HEK293 (cell line): ENCODE results near the gene SCLT1.

Experiments used
- CTCF ChIA-PET: fragments of 350-600 bp; formaldehyde crosslinking; extraction: SDS; loops from one replicate; lab custom pipeline; 2021; ENCODE audit warnings: antibody characterized with exemption; lab: Yijun Ruan, JAX
- POLR2A ChIA-PET: fragments of 300-600 bp; formaldehyde crosslinking; extraction: SDS; loops from one replicate; lab custom pipeline; 2020; ENCODE audit warnings: antibody characterized with exemption, inconsistent platforms; lab: Yijun Ruan, JAX
- H3K27ac ChIP-seq: fragments of 200-500 bp; sonication (Bioruptor generic); 2 replicates; pipeline ENCODE4 v1.5.1; 2014; ENCODE audit warnings: low read depth, low read length, control low read depth, inconsistent platforms; ENCODE audit errors: extremely low read depth
- H3K36me3 ChIP-seq, 2 experiments: fragments of 200-500 bp in 1 of 2; sonication (Bioruptor generic) in 1 of 2; 1 replicate in 1 of 2; 2 replicates in 1 of 2; pipeline ENCODE4 v1.5.1; 2014 to 2017; ENCODE audit warnings: inconsistent platforms in 2 of 2, low read length in 2 of 2; ENCODE audit not compliant: control insufficient read depth in 2 of 2, insufficient read depth in 1 of 2
- H3K4me1 ChIP-seq: fragments of 200-500 bp; sonication (Bioruptor generic); 2 replicates; pipeline ENCODE4 v1.5.1; 2014; ENCODE audit warnings: mild to moderate bottlenecking, low read length, inconsistent platforms; ENCODE audit not compliant: control insufficient read depth, insufficient read depth
- H3K4me3 ChIP-seq: 2 replicates; pipeline ENCODE4 v1.5.1; 2011; ENCODE audit warnings: low read depth, mild to moderate bottlenecking, control low read depth, low read length, moderate library complexity
- H3K9me3 ChIP-seq: fragments of 200-500 bp; sonication (Bioruptor generic); 2 replicates; pipeline ENCODE4 v1.5.1; 2014; ENCODE audit warnings: low read depth, low read length, inconsistent platforms; ENCODE audit not compliant: control insufficient read depth, insufficient read depth
- ATF2 ChIP-seq: fragments of 450-650 bp; formaldehyde crosslinking; IDR thresholded peaks from 2 replicates; pipeline ENCODE4 v1.5.1; 2016; ENCODE audit warnings: missing biosample characterization, missing genetic modification characterization, low read depth
- BCL6B ChIP-seq: fragments of 450-650 bp; formaldehyde crosslinking; IDR thresholded peaks from 2 replicates; pipeline ENCODE4 v1.5.1; 2017; ENCODE audit warnings: missing biosample characterization, missing genetic modification characterization
- GFI1B ChIP-seq: fragments of 450-650 bp; formaldehyde crosslinking; IDR thresholded peaks from 2 replicates; pipeline ENCODE4 v1.5.1; 2016; ENCODE audit warnings: missing biosample characterization, missing genetic modification characterization
- GLI4 ChIP-seq: fragments of 450-650 bp; formaldehyde crosslinking; IDR thresholded peaks from 2 replicates; pipeline ENCODE4 v1.5.1; 2016; ENCODE audit warnings: missing biosample characterization, missing genetic modification characterization
- KLF16 ChIP-seq: fragments of 450-650 bp; formaldehyde crosslinking; IDR thresholded peaks from 2 replicates; pipeline ENCODE4 v1.5.1; 2017; ENCODE audit warnings: missing biosample characterization, missing genetic modification characterization
- SCRT2 ChIP-seq: fragments of 450-650 bp; formaldehyde crosslinking; IDR thresholded peaks from 2 replicates; pipeline ENCODE4 v1.5.1; 2016; ENCODE audit warnings: missing biosample characterization, missing genetic modification characterization
- SP3 ChIP-seq: fragments of 450-650 bp; formaldehyde crosslinking; IDR thresholded peaks from 2 replicates; pipeline ENCODE4 v1.5.1; 2016; ENCODE audit warnings: missing biosample characterization, missing genetic modification characterization
- ZBTB1 ChIP-seq: fragments of 450-650 bp; formaldehyde crosslinking; IDR thresholded peaks from 2 replicates; pipeline ENCODE4 v1.5.1; 2016; ENCODE audit warnings: missing biosample characterization, missing genetic modification characterization
- ZBTB44 ChIP-seq: fragments of 450-650 bp; IDR thresholded peaks from 2 replicates; pipeline ENCODE4 v1.5.1; 2018; ENCODE audit warnings: missing biosample characterization, mild to moderate bottlenecking, missing genetic modification characterization
- ZNF10 ChIP-seq: fragments of 450-650 bp; formaldehyde crosslinking; IDR thresholded peaks from 2 replicates; pipeline ENCODE4 v1.5.1; 2017; ENCODE audit warnings: missing biosample characterization, missing genetic modification characterization
- ZNF121 ChIP-seq: fragments of 450-650 bp; formaldehyde crosslinking; IDR thresholded peaks from 2 replicates; pipeline ENCODE4 v1.5.1; 2016; ENCODE audit warnings: missing biosample characterization, missing genetic modification characterization
- ZNF138 ChIP-seq: fragments of 450-650 bp; formaldehyde crosslinking; IDR thresholded peaks from 2 replicates; pipeline ENCODE4 v1.5.1; 2016; ENCODE audit warnings: missing biosample characterization, missing genetic modification characterization, borderline replicate concordance
- ZNF266 ChIP-seq: fragments of 450-650 bp; formaldehyde crosslinking; IDR thresholded peaks from 2 replicates; pipeline ENCODE4 v1.5.1; 2016; ENCODE audit warnings: missing biosample characterization, missing genetic modification characterization, low read depth
- ZNF302 ChIP-seq: fragments of 450-650 bp; formaldehyde crosslinking; IDR thresholded peaks from 2 replicates; pipeline ENCODE4 v1.5.1; 2016; ENCODE audit warnings: missing biosample characterization, missing genetic modification characterization, low read depth
- ZNF560 ChIP-seq: fragments of 450-650 bp; formaldehyde crosslinking; IDR thresholded peaks from 2 replicates; pipeline ENCODE4 v1.5.1; 2017; ENCODE audit warnings: missing biosample characterization, missing genetic modification characterization, borderline replicate concordance
- ZNF561 ChIP-seq: fragments of 450-650 bp; IDR thresholded peaks from 2 replicates; pipeline ENCODE4 v1.5.1; 2018; ENCODE audit warnings: missing biosample characterization, missing genetic modification characterization, borderline replicate concordance
- ZNF600 ChIP-seq: fragments of 450-650 bp; formaldehyde crosslinking; IDR thresholded peaks from 2 replicates; pipeline ENCODE4 v1.5.1; 2016; ENCODE audit warnings: missing biosample characterization, missing genetic modification characterization
- ZNF621 ChIP-seq: fragments of 450-650 bp; formaldehyde crosslinking; IDR thresholded peaks from 2 replicates; pipeline ENCODE4 v1.5.1; 2017; ENCODE audit warnings: missing biosample characterization, missing genetic modification characterization
- ZNF704 ChIP-seq: fragments of 450-650 bp; formaldehyde crosslinking; IDR thresholded peaks from 2 replicates; pipeline ENCODE4 v1.5.1; 2016; ENCODE audit warnings: missing biosample characterization, missing genetic modification characterization
- ZNF76 ChIP-seq: fragments of 450-650 bp; formaldehyde crosslinking; IDR thresholded peaks from 2 replicates; pipeline ENCODE4; 2016; ENCODE audit warnings: low read depth, missing biosample characterization, missing genetic modification characterization, borderline replicate concordance
- ZNF792 ChIP-seq: fragments of 450-650 bp; formaldehyde crosslinking; IDR thresholded peaks from 2 replicates; pipeline ENCODE4 v1.5.1; 2016; ENCODE audit warnings: missing biosample characterization, missing genetic modification characterization
- ZSCAN23 ChIP-seq: fragments of 450-650 bp; formaldehyde crosslinking; IDR thresholded peaks from 2 replicates; pipeline ENCODE4 v1.5.1; 2016; ENCODE audit warnings: missing biosample characterization, missing genetic modification characterization
- ZSCAN4 ChIP-seq: fragments of 450-650 bp; formaldehyde crosslinking; IDR thresholded peaks from 2 replicates; pipeline ENCODE4 v1.5.1; 2017; ENCODE audit warnings: missing biosample characterization, missing genetic modification characterization

The SCLT1 gene

GRCh38 chr4:128858879-128859671, 234.3 kb downstream of the SCLT1 start:
- ChIA-PET POLR2A (no interaction called here), CTCF (no interaction called here)
- Histone ChIP-seq H3K4me3 (no peak overlapping the region), H3K9me3 (no peaks in the 10 kb centered on the region), H3K36me3 (peaks cover 0 to 89% of the 10 kb centered on the region in 2 experiments; a peak in 2 of 3 replicates), H3K27ac (no peak overlapping the region), H3K4me1 (no peaks in the 10 kb centered on the region)
- TF ChIP-seq SCRT2 (tag by site-specific recombination) (no peak), ZNF600 (tag by site-specific recombination) (no peak), ZBTB44 (tag by site-specific recombination) (no peak), KLF16 (tag by site-specific recombination) (no peak), ZSCAN4 (peak; percentile 51; the same call in 1 of the 2 replicates)

- H3K36me3 ChIP-seq: peaks cover 0 to 94% of the 10 kb centered on the region in 2 experiments
- no peak overlapping the region for H3K4me3 ChIP-seq
- TF ChIP-seq ZNF704 (no peak), GLI4 (no peak), ZNF138 (tag by site-specific recombination) (no peak), ATF2 (tag by site-specific recombination) (no peak)
- no peaks in the 10 kb centered on the region for H3K9me3 ChIP-seq
- ChIA-PET POLR2A (no interaction called here), CTCF (no interaction called here)
- H3K4me1 ChIP-seq: no peaks in the 10 kb centered on the region
- H3K27ac ChIP-seq: no peak overlapping the region
Measured at GRCh38 chr4:128856246-128856645, 237.1 kb downstream of the SCLT1 start.

- Histone ChIP-seq H3K4me1 (no peaks in the 10 kb centered on the region), H3K36me3 (peaks cover 0 to 94% of the 10 kb centered on the region in 2 experiments), H3K4me3 (no peak overlapping the region), H3K27ac (no peak overlapping the region), H3K9me3 (no peaks in the 10 kb centered on the region)
- CTCF ChIA-PET: no interaction called here
- POLR2A ChIA-PET: no interaction called here
- no peak for TF ChIP-seq ZNF560 (tag by site-specific recombination)
- no peak for TF ChIP-seq ZBTB1 (tag by site-specific recombination)
- no peak for TF ChIP-seq ZNF792 (tag by site-specific recombination)
- no peak for TF ChIP-seq ZNF121 (tag by site-specific recombination)
- TF ChIP-seq ZNF621 (tag by site-specific recombination): no peak
- no peak for TF ChIP-seq ZSCAN23 (tag by site-specific recombination)
- no peak for TF ChIP-seq ZNF266
- TF ChIP-seq ZNF561 (tag by site-specific recombination): no peak
- TF ChIP-seq ZNF302: no peak
- TF ChIP-seq ZNF10: no peak
- no peak for TF ChIP-seq SP3 (tag by site-specific recombination)
- TF ChIP-seq GFI1B: no peak
- TF ChIP-seq BCL6B (tag by site-specific recombination): no peak
- TF ChIP-seq ZBTB44 (tag by site-specific recombination): no peak
- TF ChIP-seq ZNF76 (tag by site-specific recombination): no peak
Measured at GRCh38 chr4:128855621-128856020, 237.7 kb downstream of the SCLT1 start.
